Sciatic nerve (tissue), 2 donors: ENCODE measurements around the gene SART3. TPM values are rescaled to one million over a fixed set of nuclear protein-coding genes. Genes with fewer than 3 reads are reported as not detected.
"Not testable (repeated sequence)": the region's sequence is repeated elsewhere in the genome, so short reads cannot be mapped to it uniquely, and the experiment has no call there.

ENCODE experiments used
- ATAC-seq: fragments of 200-7000 bp; cut with Tn5 transposase; one replicate; pipeline ENCODE4 v1.9.1; 2020; ENCODE audit warnings: mild to moderate bottlenecking, moderate library complexity
- DNase-seq: peaks from one replicate; pipeline ENCODE4 v3.0.0-alpha.2; 2020; ENCODE audit warnings: low spot score
- intact Hi-C: fragments of 100-400 bp; cut with DNase I; formaldehyde crosslinking; loops from one replicate; pipeline ENCODE4 v1.14.2; 2022
- total RNA-seq: library from RNA; stranded (reverse); fragmentation: NEBNext Ultra II Directional; extraction: Animal tissue kit (Norgen Biotek cat#: 25700); gene quantifications from one replicate; pipeline ENCODE4 v1.2.1, GENCODE V29; 2021
- donor health status: DM: no; HTN: no; CAD: no.
- donor health status: DM: no; HTN: no; CAD: no.

Gene SART3
- total RNA-seq, 1 donor from 2014 or later = 56.4 TPM

DNA sequence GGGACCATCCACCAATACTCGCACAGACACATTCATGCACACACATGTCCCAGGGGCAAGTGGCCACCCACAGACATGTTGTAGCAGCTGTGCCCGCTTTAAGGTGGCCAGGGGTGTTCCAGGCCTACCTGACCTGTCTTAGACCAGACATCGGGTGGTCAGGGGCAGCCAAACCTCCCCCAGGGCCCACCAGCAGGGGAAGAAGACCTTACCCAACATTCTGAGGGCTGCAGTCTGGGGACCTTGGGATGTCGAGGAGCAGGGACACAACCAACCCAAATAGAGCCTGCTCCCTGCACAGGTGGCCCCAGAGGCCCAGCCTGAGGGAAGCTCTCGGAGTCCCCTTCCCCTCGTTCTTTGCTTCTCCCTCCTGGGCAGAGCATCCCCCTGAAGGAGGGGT lies 38.6 kb upstream of the SART3 start:
- ATAC-seq (no peak), DNase-seq (no peak)
- intact Hi-C loops = no loop called here

- intact Hi-C loops = no loop called here
- no peak for ATAC-seq
- DNase-seq = no peak
These were observed 37.7 kb upstream of the SART3 start for GRCh38 chr12:108598553-108599250.

GRCh38 chr12:108597559-108598471 lies 36.8 kb upstream of the SART3 start, which contains the start of gene TMEM119:
Gene TMEM119 (minus strand): TSS chr12:108598084. CDS start chr12:108592383, 5,701 bp downstream.
- ATAC-seq (peak; percentile 83), DNase-seq (peak; percentile 75)
- intact Hi-C loops = no loop called here

- intact Hi-C loops = no loop called here
- DNase-seq = no peak
- ATAC-seq = peak; percentile 36
These were observed 36.0 kb upstream of the SART3 start for GRCh38 chr12:108596854-108597558.

DNA sequence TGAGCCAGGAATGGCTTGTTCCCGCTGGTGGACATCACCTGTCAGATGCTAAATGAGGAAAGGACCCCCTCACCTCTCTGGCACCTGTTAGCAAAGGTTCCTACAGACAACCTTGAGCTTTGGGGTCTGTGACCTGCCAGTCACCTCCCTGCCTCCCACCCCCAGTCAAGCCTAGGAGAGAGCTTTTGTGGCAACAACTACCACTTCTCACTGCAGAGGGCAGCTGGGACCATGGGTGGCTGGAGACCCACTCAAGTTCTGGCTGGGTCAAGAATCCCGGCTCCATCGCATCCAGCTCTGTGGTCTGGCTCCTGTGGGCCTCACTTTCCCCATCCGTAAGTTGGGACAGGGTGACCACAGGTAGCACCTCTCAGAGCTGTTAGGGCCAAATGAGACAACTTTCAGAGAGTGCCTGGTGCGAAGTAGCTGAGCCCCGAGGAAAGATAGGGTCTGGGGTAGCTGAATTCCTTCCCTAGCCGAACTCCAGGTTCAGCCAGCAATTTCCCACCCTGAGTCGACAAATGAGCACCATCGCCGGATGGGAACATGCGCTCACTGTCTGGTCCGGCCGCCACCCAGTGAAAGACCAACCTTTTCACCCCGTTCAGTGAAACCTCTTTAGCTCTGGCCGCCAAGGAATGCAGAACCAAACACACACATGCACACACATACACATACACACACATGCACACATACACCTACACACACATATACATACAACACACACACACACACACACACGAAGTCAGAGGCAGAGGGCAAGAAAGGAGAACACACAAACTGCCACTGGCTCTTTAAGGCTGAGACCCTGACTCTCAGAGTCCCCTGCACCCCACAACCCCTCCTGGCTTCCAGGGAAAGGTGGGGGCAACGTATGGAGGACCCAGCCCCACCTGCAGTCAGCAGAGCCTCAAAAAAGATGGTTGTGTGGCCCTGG lies 35.0 kb upstream of the SART3 start:
- intact Hi-C loops = no loop called here
- DNase-seq (no peak), ATAC-seq (peak; percentile 41)

DNA sequence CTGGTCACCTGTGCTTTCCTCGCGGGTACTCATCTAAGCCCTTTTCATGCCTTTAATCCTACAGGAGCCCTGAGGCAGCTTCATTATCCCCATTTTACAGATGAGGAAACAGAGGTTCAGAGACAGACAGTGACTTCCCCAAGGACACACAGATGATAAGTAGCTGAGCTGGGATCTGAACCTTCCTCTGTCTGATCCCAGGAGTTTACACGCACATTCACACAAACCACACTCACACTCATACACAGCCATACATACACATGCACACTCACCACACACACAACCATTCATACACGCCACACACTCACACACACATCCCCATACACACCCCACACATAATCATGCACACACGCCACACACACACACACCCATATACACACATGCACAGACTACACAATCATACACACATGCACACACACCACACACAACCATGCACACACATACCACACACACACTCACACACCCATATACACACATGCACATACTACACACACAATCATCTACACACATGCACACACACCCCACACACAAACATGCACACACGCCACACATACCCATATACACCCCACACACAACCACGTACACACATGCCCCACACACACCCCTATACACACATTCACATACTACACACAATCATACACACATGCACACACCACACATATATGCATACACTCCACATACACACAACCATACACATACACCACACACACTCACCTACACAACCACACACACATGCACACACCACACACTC lies 34.2 kb upstream of the SART3 start:
- intact Hi-C loops = no loop called here
- DNase-seq = no peak
- no peak for ATAC-seq

GRCh38 chr12:108594323-108594903 lies 33.4 kb upstream of the SART3 start:
- intact Hi-C loops = no loop called here
- no peak for DNase-seq
- ATAC-seq = no peak

DNA sequence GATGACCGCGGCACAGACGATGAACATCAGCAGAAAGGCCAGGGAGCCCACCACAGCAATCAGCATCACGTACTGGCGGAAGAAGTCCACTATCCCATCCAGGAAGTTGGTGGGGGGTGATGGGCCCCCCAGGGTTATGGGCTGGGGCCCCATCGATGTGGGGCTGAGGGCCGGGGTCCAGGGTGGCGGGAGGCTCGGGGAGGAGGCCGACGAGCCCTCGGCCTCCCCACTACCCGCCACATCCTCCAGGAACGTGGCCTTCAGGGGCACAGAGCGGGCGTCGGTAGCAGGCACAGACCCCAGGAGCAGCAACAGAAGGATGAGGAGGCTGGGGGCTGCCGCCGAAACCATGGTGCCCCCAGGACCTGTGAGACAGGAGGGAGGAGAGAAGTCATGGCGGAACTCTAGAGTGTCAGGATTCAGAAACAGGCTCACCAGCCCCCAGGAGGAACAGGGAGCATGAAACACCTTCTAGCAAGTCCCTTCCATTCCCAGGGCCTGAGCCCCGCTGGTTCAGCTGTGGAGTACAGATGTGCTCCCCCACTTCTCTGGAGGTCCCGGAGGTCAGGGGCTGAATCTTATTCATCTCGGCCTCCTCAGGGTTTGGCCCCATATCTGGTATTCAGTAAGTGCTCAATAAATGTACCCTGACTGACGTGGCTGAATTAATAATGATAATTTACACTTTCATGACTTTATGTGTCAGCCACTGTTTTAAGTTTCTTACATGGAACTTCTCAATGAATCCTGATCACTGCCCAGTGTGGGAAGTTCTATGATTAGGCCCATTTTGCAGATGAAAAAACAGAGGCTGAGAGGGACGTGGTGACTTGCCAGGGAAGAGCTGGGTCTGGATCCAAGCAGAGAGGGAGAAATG lies 31.3 kb upstream of the SART3 start:
- no peak for DNase-seq
- intact Hi-C loops = no loop called here
- no peak for ATAC-seq

GRCh38 chr12:108591267-108591980 lies 30.5 kb upstream of the SART3 start:
- DNase-seq (no peak), ATAC-seq (no peak)

DNA sequence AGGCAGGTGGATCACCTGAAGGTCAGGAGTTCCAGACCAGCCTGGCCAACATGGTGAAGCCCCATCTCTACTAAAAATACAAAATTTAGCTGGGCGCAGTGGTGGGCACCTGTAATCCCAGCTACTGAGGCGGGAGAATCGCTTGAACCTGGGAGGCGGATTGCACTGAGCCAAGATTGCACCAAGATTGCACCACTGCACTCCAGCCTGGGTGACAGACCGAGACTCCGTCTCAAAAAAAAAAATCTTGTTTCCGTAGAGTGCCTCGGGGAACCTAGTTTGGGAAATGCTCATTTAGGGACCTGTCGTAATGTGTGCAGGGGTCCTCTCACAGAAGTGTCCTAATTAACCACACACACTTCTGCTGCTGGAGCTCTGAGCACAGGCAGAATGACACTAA lies 29.5 kb upstream of the SART3 start:
- DNase-seq, ATAC-seq, intact Hi-C loops: not testable (repeated sequence)

More at GRCh38 chr12:108591267-108591980, 30.5 kb upstream of the SART3 start:
- intact Hi-C loops = no loop called here

DNA sequence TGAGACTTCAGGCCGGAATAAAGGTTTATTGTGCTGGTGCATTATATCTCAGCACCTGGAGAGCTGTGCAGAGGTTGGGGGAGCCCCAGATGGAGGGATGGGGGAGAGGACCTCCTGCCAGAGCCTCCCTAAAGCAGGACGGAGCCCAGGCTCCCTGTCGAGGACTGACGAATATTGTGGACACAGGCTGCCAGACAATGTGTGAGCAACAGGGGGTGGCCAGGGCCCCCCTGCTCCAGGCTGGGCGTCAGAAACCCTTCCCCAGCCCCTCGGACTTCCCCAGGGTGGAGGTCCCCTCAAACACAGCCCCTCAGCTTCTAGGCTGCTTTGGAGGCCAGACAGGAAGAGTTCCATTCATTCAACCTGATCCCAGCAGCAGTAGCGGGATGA lies 28.9 kb upstream of the SART3 start:
- DNase-seq (no peak), ATAC-seq (no peak)

DNA sequence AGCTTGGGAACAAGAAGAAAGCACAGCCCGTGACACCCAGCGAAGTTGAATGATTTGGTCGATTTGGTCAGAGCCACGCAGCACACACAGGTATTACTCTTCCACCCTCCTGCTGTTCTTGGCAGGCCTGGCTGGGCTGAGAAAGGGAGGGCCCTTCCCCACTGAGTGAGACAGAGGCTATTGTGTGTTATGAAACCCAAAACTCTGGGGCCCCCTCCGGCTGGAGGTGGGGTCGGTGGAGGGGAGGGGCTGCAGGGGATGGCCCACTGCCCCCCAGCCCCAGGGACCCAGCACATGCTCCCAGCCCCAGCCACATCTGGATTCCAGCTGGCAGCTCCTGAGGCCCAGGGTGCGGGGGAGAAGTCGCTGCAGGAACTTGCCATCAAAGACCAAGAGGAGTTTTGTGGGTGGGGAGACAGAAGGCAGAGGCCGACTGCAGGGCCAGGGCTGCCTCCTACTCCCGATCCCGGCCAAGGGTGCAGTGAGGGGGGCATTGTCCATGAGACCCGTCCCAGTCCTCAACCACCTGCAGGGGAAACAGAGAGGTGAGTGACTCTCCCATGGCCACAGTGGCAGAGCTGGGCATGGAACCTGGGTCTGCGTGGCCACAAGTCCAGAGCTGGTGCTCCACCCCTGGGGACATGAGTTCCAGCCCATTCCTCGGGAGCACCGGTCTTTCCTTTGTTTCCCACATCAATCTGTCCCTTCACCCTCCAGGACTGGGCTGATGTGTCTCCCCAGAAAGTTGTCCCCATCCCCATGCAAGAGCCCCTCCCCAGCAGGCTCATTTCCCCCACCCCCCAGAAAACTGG lies 28.3 kb upstream of the SART3 start:
- intact Hi-C loops = no loop called here
- DNase-seq (no peak), ATAC-seq (peak; percentile 85)

More for the DNA sequence above, 28.9 kb upstream of the SART3 start:
- intact Hi-C loops = no loop called here

GRCh38 chr12:108587826-108588225 lies 26.9 kb upstream of the SART3 start:
- ATAC-seq = no peak
- intact Hi-C loops = no loop called here
- no peak for DNase-seq

DNA sequence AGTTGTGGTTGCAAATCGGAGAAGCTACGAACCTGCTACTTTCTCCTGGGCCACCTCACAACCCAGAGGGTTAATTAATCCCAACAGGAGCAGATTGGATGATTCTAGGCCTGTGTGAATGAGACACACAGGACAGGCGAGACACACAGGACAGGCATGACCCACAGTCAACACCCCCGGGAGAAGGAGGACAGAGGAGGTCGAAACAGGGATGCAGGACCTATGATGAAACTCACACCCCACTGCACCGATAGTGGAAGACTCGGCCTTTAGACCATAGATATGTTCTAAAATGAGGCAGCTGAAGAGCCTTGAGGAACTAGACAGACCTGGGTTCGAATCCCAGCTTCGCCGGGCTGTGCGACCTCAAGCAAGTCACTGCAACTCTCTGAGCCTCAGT lies 25.3 kb upstream of the SART3 start:
- ATAC-seq = no peak
- intact Hi-C loops = no loop called here
- DNase-seq = no peak

- ATAC-seq (no peak), DNase-seq (no peak)
- intact Hi-C loops = no loop called here
These were observed 24.9 kb upstream of the SART3 start for GRCh38 chr12:108585864-108586263.
